ENCODE measurements around the gene TSSK2.
"Not testable (repeated sequence)": the region's sequence is repeated elsewhere in the genome, so short reads cannot be mapped to it uniquely, and the experiment has no call there.

TSSK2 gene

GRCh38 chr22:19130959-19131684, at the start of gene TSSK2:
TSS of gene TSSK2 (plus strand) at chr22:19131308. CDS start at chr22:19131400, 92 bp downstream.
- DNase-seq (ENCODE audit: low read depth in 2 of 2), result no peak

DNA sequence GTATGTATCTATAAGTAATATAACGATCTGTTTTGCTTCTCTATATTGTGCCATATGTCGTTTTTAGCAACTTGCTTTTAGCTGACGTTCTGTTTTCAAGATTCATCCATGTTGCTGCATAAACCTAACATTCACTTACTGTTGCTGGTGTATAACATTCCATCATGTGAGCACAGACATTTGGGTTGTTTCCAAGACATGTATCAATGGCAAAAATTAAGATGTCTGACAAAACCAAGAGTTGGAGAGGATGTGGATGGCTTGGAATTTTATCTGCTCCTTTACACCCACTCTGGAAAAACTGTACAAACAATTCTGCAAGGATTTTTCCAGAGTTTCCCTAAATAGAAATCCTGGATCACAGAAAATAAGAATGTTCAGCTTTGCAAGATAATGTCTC, 49.8 kb upstream of the TSSK2 start:
- DNase-seq (ENCODE audit: low read depth in 2 of 2), result no peak

DNA sequence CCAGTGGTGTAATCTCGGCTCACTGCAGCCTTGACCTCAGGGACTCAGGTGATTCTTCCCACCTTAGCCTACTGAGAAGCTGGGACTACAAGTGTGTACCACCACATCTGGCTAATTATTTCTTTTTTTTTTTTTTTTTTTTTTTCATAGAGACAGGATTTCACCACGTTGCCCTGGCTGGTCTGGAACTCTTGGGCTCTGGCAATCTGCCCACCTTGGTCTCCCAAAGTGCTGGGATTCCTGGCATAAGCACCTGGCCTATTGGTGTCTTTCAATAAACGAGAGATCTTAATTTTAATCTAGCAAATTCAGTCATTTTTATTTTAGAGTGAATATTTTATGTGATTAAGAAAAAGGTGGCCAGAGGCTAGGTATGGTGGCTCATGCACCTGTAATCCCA, 49.0 kb upstream of the TSSK2 start:
- DNase-seq (ENCODE audit: low read depth in 2 of 2), result no peak

DNA sequence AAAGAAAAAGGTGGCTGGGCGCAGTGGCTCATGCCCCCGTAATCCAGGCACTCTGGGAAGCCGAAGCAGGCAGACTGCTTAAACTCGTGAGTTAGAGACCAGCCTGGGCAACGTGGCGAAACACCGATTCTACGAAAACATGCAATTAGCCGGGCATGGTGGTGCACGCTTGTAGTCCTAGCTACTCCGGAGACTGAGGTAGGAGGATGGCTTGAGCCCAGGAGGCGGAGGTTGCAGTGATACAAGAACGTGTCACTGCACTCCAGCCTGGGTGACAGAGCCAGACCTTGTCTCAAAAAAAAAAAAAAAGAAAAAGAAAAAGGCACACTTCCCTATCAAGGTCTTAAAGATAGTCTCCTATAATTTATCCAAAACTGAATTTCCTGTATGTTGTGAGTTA, 48.3 kb upstream of the TSSK2 start:
- no peak for DNase-seq (ENCODE audit: low read depth in 2 of 2)

DNA sequence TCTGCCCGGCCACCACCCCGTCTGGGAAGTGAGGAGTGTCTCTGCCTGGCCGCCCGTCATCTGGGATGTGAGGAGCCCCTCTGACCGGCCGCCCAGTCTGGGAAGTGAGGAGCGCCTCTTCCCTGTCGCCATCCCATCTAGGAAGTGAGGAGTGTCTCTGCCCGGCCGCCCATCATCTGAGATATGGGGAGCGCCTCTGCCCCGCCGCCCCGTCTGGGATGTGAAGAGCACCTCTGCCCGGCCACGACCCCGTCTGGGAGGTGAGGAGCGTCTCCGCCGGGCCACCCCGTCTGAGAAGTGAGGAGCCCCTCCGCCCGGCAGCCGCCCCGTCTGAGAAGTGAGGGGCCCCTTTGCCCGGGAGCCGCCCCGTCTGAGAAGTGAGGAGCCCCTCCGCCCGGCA, 47.0 kb upstream of the TSSK2 start:
- DNase-seq (ENCODE audit: low read depth in 2 of 2), result not testable (repeated sequence)

- not testable (repeated sequence) for DNase-seq (ENCODE audit: low read depth in 2 of 2)
Observed at GRCh38 chr22:19084586-19084985, 46.5 kb upstream of the TSSK2 start.

DNA sequence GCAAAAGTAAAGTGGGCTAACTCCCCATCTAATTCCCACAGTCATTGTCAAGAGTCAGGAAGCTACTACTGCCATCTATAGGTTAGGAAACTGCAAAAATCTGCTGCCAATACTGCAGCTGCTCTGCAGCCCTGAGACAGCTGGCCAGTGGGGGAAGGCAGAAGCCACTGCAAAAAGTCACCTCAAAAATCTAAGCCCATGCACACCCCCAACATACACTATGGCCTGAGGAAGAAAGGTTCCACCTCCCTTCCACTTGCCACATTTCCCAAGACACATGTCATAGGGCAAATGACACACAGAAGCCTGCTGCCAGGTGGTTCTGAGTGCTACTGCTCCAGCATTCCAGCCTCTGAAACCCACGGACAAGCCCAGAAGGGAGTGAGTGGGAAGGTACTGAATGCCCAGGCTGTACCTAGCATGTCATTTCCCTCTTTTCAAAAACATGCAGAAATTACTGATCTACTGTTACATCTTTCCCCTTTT, 45.8 kb upstream of the TSSK2 start:
- peak in 1 of 2 experiments; percentile 8 for DNase-seq (ENCODE audit: low read depth in 2 of 2)

GRCh38 chr22:19086417-19086816, 44.7 kb upstream of the TSSK2 start:
- DNase-seq (ENCODE audit: low read depth in 2 of 2), result no peak

DNA sequence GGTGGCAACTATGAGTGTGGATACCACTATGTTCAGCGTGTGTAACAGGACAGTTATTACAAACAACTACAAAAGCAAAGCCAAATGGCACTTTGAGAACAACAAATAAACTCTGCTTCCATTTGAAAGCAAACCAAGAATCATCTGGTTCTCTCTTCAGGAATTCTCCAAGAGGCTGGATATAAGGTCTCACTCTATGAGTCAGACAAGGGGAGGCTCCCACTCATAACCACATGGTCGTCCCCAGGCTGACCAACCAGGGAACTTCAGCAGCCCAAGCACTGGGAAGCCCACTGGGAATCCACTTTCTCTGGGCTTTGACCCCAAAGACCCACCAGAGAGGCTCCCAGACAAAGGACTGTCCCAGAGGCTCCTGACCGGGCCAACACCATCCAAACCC, 44.2 kb upstream of the TSSK2 start:
- no peak for DNase-seq (ENCODE audit: low read depth in 2 of 2)

DNA sequence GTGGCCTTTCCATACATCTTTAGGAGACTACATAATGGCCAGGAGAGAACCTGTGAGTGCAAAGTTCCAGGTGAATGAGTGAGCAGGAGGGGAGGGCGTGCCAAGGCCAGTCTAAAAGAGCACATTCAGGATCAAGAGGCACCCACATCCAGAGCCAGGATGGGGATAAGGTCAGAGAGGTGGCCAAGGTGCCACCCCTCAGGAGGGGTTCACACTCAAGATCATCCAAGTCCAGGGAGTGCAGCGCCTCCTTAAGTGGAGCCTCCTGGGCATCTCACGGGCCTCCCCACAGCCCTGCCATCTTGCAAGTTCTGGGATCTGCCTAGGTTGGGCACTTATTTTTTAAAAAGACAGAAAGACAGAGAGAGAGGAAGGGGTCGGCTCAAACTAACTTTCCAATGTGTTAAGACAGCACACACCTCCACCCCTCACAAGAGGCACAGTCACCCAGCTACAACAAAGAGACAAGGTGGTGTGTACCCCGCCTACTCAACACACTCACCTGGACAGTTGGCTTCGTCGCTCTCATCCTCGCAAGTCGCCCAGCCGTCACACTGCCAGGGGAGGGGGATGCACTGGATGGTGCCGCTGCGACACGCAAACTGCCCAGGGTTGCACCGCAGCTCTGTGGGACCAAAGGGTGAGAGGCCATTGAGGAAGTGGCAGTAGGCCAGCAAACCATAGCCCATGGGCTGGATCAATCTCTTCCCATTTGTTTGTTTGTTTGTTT, 42.1 kb upstream of the TSSK2 start:
- DNase-seq (ENCODE audit: low read depth in 2 of 2), result no peak

GRCh38 chr22:19090183-19090582, 40.9 kb upstream of the TSSK2 start:
- no peak for DNase-seq (ENCODE audit: low read depth in 2 of 2)

- DNase-seq (ENCODE audit: low read depth in 2 of 2), result no peak
Observed at GRCh38 chr22:19090586-19091127, 40.5 kb upstream of the TSSK2 start.

- DNase-seq (ENCODE audit: low read depth in 2 of 2), result no peak
Observed at GRCh38 chr22:19092725-19093124, 38.4 kb upstream of the TSSK2 start.

DNA sequence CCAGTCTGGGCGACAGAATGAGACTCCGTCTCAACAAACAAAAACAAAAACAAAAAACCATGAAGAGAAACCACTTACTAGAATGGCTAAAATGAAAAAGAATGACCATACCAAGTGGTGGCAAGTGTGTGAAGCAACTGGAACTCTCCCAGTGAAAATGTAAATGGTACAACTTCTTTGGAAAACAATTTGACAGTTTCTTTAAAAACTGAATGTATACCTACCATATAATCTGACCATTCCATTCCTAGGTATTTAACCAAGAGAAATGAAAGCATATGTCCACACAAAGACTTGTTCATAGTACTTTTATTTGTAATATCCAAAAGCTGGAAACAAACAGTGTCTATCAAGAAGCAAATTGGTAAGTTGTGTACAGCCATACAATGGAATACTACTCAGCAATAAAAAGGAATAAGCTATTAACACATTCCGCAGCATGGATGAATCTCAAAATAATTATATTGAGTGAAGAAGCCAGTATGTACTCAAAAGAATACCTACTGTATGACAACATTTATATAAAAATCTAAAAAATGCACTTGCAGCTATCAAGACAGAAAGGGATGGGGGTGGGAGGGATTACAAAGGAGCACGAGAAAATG, 36.6 kb upstream of the TSSK2 start:
- DNase-seq (ENCODE audit: low read depth in 2 of 2), result no peak

DNA sequence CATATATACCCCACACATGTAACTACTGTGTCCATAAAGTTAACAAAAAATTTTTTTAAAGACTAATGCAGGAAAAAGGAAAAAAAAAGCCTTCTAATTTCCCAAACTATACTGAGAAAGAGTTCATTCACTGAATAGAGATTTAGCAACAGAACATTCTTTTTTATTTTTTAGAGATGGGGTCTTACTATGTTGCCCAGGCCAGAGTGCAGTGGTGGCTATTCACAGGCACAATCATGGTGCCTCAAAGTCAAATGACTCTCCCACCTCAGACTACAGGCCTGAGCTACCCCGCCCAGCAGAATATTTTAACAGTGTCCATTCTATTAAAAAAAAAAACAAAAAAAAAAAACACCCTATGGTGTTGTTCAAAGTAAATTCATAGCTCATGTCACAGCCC, 34.6 kb upstream of the TSSK2 start:
- DNase-seq (ENCODE audit: low read depth in 2 of 2), result no peak

DNA sequence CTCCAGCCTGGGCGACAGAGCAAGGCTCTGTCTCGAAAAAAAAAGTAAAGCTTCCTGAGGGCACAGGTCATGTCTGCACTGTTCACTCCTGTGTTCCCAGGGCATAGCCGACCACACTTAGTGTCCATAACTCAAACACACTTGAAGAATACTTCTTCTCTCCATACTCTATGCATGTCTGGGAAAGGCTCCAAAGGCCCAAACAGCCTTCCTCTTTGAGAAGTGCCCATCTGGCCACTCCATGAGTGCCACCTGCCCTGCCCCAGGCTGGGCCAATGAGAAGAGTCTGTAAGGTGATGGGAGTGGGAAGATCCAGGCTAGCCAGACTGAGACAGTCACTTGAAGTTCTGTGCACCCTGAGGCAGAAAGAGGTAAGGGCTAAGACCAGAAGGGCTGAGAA, 33.6 kb upstream of the TSSK2 start:
- DNase-seq (ENCODE audit: low read depth in 2 of 2), result no peak

DNA sequence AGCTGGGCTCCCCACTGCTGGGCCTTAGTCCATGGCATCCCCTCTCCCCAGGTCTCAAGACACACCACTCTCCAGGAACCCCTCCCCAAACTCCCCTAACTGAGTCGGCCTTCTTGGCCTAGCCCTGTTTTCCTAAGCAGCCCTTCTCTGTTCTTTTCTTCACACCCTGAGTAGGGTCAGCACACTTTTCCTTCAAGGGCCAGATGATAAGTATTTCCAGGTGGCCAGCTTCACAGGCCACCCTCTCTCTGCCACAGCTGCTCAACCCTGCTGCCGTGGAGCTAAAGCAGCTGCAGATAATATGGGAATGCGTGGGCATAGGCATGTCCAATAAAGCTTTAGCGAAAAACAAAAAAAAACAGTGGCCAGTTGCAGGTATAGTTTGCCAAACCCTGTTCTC, 33.0 kb upstream of the TSSK2 start:
- no peak for DNase-seq (ENCODE audit: low read depth in 2 of 2)

DNA sequence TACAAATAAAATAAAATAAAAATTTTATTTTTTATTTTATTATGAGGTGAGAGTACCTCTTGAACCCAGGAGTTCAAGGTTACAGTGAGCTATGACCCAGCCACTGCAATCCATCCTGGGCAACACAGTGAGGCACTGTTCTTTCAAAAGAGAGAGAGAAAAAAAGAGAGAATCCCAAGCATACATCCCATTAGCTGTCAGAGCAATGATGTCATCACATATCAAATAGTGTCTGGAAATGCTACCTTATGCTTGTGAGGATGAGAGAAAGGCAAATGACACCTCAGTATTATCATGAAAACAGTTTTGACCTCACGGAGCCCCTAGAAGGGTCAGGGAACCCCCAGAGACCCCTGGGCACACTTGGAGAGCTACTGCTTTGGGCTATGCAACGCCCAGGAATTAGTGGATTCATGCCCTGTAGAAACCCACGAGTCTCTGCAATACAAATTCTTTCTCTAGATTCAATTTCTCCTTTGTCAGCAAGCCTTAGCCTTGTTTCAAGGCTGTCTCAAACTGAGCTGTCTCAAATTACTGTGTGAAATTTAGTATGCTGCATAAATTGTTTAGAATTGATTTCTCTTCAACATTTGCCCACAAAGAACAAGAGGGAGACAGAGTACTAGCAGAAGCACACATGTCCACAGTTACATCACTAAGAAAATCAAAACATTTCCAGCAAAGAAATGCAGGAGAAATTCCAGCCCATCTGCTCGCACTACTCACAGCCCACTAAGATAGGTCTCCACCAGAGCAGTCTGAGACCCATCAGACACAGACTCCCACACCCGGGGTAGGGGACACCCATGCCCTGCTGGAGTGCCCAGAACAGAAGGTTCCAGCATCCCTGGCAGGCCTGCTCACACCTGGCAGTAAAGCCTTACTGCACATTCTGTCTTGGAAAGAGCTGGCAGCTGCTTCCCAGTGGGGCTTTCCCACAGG, 27.0 kb upstream of the TSSK2 start:
- DNase-seq (ENCODE audit: low read depth in 2 of 2), result no peak

DNA sequence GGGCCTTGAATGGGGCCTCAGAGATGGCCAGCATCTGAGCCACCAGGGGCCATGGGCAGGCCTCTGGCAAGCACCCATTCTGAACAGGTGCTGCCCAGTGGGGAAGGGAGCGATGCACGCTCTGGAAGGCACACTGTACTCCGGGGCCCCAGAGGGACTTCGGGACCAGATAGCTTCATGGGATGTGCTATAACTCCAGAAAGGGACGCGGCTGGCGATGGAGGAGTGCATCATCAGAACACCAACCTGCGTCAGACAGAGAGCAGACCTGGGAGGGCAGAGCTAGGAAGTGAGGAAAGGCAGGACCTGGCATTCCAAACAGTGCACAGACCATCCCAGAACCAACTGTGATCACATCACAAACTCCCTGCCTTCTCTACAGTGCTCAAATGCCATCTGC, 25.7 kb upstream of the TSSK2 start:
- no peak for DNase-seq (ENCODE audit: low read depth in 2 of 2)

DNA sequence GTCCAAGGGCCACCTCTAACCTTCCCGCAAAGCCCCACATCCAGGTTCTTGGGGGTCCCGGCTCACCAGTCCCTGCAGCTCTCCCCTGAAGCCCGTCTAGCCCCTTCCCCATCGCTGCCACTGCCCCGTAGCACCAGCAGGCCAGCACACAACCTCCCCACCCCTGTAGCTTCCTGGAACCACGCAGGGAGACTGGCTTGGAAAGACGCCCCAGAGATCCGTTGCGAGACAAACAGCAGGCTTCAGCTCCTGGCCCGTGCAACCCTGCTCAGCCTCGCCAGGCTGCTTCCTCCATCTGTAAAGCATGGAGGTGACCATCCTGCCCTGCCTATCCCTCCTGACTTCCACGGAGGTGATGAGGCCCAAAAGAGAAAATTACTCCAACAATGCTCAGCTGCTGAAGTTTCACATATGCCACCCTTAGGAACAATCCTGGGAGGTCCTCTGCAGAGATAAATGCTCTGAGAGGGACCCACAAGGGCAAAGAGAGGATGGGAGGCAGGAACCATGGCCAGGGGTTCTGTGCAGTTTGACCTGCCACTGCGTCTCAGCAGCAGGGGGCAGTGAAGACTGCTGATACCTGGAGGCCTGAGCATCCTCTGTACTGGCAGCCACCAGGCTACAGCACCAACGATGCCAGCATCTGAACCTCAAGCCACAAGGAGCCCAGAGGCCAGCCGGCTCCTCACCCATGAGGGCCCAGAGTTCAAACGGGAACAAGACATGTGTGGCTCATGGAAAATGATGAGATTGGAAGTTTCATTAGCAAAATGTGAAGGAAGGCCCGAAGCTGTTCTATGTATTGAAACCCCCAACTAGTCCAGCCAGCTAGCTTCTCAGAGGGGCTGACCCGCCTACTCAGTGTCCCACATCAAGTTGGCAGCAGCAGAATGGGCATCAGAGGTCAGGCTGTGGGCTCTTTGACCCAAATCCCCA, 25.0 kb upstream of the TSSK2 start:
- no peak for DNase-seq (ENCODE audit: low read depth in 2 of 2)
